Skeletal muscle satellite cell (primary cell): ENCODE data around the gene CDK5RAP2. TPM values are rescaled to one million over a fixed set of nuclear protein-coding genes. Genes with fewer than 3 reads are reported as not detected.
"Not testable (repeated sequence)": the region's sequence is repeated elsewhere in the genome, so short reads cannot be mapped to it uniquely, and the experiment has no call there.

Experiments used
- H3K27me3 ChIP-seq: 2 replicates; pipeline ENCODE4 v1.7.0; 2013; ENCODE audit warnings: low read length; ENCODE audit not compliant: control insufficient read depth, insufficient read depth
- H3K36me3 ChIP-seq: 2 replicates; pipeline ENCODE4 v1.7.0; 2013; ENCODE audit warnings: mild to moderate bottlenecking, control low read depth, low read length; ENCODE audit not compliant: insufficient read depth
- H3K4me1 ChIP-seq: 2 replicates; pipeline ENCODE4 v1.7.0; 2013; ENCODE audit warnings: low read length; ENCODE audit not compliant: control insufficient read depth, insufficient read depth
- H3K4me2 ChIP-seq: 2 replicates; pipeline ENCODE4 v1.7.0; 2013; ENCODE audit warnings: mild to moderate bottlenecking, low read length
- H3K4me3 ChIP-seq: 2 replicates; pipeline ENCODE4 v1.7.0; 2013; ENCODE audit warnings: low read length
- H3K9ac ChIP-seq: 2 replicates; pipeline ENCODE4 v1.7.0; 2013; ENCODE audit warnings: mild to moderate bottlenecking, low read depth, low read length, moderate library complexity
- H3K9me3 ChIP-seq: replicated peaks from 2 replicates; pipeline ENCODE4 v1.7.0; 2013; ENCODE audit warnings: mild to moderate bottlenecking, control low read depth, low read length
- total RNA-seq: library from RNA; depleted of rRNA; stranded (reverse); fragments of >200 nt; gene quantifications from 2 replicates; pipeline ENCODE4 v1.2.3, GENCODE V29; 2012; rRNA removed

CDK5RAP2 gene
- total RNA-seq: 34.7 and 47.1 TPM in 2 replicates

DNA sequence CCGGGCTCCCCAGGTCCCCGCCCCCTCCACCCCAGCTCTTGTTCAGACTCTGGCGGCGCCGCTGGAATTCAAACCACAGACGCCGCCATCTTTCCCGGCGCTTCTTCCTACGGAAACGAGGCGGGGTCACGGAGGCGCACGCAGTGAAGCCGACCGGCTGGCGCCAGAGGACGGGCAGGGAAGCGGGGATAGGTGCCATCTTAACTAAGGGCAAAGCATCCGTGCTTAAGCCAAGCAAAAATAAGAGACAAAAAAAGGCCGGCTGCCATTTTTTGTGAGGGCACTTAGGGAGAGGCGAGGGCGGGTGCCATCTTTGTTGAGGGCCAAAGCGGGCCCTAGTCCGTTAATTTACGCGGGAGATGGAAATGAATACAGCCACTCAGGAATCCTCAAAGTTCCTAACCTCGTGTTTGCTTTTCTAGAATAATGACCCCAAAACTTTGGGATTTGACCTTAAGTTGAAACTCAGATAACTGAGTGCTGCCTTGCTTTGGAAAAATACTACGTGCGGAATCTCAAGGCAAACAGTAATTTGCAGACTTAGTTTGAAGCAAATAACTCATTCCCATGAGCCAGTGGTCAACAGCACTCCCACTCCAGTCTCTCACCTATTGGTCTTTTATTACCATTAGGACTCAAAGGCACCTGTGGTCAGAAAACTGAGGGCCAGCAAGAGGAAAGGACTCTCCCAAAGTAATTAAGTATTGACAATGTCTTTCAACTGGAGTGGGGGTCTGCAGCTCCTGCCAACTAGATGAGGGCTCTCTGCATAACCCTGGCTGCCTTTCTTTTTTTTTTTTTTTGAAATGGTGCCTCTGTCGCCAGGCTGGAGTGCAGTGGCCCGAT lies at the start of gene CDK5RAP2:
Gene CDK5RAP2, minus strand, starts transcription at position 117 of the 846 bp plus-strand sequence. CDS start 189 bp downstream, outside the sequence.
- H3K9ac ChIP-seq: peak within 1 kb of the TSS; percentile 87
- H3K4me2 ChIP-seq: peak within 1 kb of the TSS; percentile 90
- H3K9me3 ChIP-seq: no peaks in the 10 kb centered on the region
- H3K36me3 ChIP-seq: no peaks in the 10 kb centered on the region
- H3K4me1 ChIP-seq: peaks cover 26% of the 10 kb centered on the region
- H3K27me3 ChIP-seq: no peaks in the 10 kb centered on the region
- peak within 1 kb of the TSS; percentile 80 for H3K4me3 ChIP-seq

GRCh38 chr9:120628925-120629497 lies 49.0 kb upstream of the CDK5RAP2 start:
- not testable (repeated sequence) for H3K36me3 ChIP-seq, H3K4me3 ChIP-seq, H3K27me3 ChIP-seq, H3K9ac ChIP-seq, H3K4me2 ChIP-seq, H3K9me3 ChIP-seq
- H3K4me1 ChIP-seq: peaks cover 20% of the 10 kb centered on the region

- no peaks in the 10 kb centered on the region for H3K27me3 ChIP-seq
- no peaks in the 10 kb centered on the region for H3K36me3 ChIP-seq
- H3K4me3 ChIP-seq: no peak overlapping the region
- no peaks in the 10 kb centered on the region for H3K9me3 ChIP-seq
- no peak overlapping the region for H3K4me2 ChIP-seq
- peaks cover 20% of the 10 kb centered on the region for H3K4me1 ChIP-seq
- no peak overlapping the region for H3K9ac ChIP-seq
These were observed 48.4 kb upstream of the CDK5RAP2 start for GRCh38 chr9:120628207-120628924.

DNA sequence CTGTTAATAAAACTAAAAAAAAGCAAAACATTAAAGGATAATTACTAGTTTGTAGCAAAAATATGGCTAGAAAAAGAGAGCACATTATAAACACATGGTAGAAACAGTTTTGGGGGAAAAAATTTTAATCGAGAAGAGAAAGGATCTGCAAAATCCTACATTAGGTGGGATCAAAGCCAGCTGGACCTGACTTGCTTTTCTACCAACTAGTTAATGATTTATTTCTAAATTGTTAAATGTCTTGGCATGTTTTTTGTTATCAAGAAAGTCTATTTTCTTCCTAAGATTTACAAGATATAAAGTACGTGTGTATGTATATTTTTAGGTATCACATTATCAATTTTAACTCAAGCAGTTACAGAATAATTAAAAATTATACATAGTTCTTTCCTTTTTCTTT lies 47.1 kb upstream of the CDK5RAP2 start:
- H3K9me3 ChIP-seq: no peaks in the 10 kb centered on the region

GRCh38 chr9:120626512-120626911 lies 46.5 kb upstream of the CDK5RAP2 start:
- no peak overlapping the region for H3K4me2 ChIP-seq
- H3K36me3 ChIP-seq: no peaks in the 10 kb centered on the region
- H3K27me3 ChIP-seq: no peaks in the 10 kb centered on the region
- H3K9me3 ChIP-seq: no peaks in the 10 kb centered on the region
- H3K4me1 ChIP-seq: peaks cover 20% of the 10 kb centered on the region
- no peak overlapping the region for H3K4me3 ChIP-seq
- H3K9ac ChIP-seq: no peak overlapping the region

More for the DNA sequence above, 47.1 kb upstream of the CDK5RAP2 start:
- Histone ChIP-seq H3K27me3 (no peaks in the 10 kb centered on the region), H3K4me3 (no peak overlapping the region), H3K4me1 (peaks cover 20% of the 10 kb centered on the region), H3K9ac (no peak overlapping the region), H3K36me3 (no peaks in the 10 kb centered on the region), H3K4me2 (no peak overlapping the region)

- no peak overlapping the region for H3K9ac ChIP-seq
- no peaks in the 10 kb centered on the region for H3K27me3 ChIP-seq
- no peaks in the 10 kb centered on the region for H3K36me3 ChIP-seq
- H3K9me3 ChIP-seq: no peaks in the 10 kb centered on the region
- H3K4me2 ChIP-seq: no peak overlapping the region
- H3K4me3 ChIP-seq: no peak overlapping the region
- H3K4me1 ChIP-seq: peaks cover 24% of the 10 kb centered on the region
These were observed 45.3 kb upstream of the CDK5RAP2 start for GRCh38 chr9:120625222-120625621.

DNA sequence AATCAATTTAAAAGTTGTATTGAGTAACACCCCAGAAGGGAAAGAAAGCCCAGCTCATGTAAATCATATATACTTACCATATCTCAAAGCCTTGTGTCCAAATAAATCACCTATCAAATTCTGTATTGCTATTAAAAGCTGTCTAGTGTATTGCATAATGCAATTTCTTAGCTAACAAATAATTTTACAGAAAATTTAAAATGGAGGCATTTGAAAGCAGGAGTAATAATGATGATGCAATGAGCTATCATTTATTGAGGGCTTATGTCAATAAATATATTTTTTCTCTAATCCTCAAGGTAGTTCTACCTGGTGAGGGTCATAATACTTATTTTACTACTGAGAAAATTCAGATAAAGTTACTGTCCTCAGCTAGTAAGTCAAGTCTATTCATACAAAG lies 42.8 kb upstream of the CDK5RAP2 start:
- H3K36me3 ChIP-seq: no peaks in the 10 kb centered on the region
- H3K4me3 ChIP-seq: no peak overlapping the region
- H3K4me2 ChIP-seq: no peak overlapping the region
- peaks cover 19% of the 10 kb centered on the region for H3K4me1 ChIP-seq
- H3K9me3 ChIP-seq: no peaks in the 10 kb centered on the region
- no peak overlapping the region for H3K9ac ChIP-seq
- no peaks in the 10 kb centered on the region for H3K27me3 ChIP-seq

DNA sequence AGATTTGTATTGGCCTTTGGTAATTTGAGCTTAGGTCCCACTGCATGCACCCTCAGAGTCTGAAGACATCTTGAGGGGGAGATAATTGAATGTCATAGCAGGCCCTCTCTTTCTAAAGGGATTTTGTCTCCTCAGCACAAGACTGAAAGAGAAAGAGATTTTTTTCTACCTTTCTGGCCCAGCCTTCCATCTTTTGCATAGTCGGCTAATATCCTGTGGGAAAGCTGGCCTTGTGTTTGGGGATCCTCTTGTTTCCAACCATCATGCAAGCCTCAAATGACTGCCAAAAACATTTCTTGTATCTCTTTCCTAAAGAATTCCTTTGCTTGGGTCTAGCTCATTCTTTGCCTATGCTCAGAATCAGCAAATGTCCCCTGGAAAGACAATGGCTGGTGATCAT lies 42.0 kb upstream of the CDK5RAP2 start:
- Histone ChIP-seq H3K27me3 (no peaks in the 10 kb centered on the region), H3K4me2 (no peak overlapping the region), H3K9ac (no peak overlapping the region), H3K4me3 (no peak overlapping the region), H3K9me3 (no peaks in the 10 kb centered on the region), H3K36me3 (no peaks in the 10 kb centered on the region), H3K4me1 (peaks cover 27% of the 10 kb centered on the region)

DNA sequence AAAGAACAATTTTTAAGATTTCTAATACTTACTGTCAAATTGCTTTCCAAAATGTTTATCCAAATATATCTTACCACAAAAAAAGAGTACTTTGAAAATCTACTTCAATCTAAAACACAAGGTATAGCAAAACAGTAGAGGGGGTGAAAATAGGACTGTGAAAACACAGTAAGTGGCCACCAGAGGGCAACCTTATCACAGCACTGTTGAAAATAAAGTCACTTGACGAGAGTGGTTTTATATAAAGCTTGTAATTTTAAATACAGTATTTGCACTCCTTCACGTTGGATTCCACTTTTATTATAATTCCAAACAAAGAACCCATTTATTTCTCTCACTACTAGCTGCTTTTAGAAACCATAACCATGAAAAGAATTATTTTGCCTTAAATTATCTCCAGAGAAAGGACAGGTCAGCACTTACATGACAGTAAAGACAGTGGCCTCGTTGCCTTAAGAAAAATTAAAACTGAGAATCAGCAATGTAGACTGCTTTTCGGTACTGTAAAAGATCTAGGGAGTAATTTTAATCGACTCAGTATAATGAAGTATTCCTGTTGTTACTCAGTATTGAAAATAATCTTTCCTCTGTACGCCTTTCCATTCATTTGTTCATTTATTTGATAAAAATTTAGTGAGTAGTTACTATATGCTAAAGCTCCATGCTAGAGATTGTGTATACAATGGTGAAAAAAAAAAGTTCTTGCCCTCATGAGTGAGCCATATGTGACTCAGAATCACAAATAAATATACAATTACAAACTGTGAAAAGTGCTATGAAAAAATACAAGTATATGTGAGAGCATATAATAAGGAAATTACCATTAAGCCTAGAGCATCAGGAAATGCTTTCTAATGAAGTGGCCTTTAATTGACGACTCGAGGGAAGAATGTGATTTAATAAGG lies 40.0 kb upstream of the CDK5RAP2 start:
- peak overlapping the region; percentile 48 for H3K4me2 ChIP-seq

DNA sequence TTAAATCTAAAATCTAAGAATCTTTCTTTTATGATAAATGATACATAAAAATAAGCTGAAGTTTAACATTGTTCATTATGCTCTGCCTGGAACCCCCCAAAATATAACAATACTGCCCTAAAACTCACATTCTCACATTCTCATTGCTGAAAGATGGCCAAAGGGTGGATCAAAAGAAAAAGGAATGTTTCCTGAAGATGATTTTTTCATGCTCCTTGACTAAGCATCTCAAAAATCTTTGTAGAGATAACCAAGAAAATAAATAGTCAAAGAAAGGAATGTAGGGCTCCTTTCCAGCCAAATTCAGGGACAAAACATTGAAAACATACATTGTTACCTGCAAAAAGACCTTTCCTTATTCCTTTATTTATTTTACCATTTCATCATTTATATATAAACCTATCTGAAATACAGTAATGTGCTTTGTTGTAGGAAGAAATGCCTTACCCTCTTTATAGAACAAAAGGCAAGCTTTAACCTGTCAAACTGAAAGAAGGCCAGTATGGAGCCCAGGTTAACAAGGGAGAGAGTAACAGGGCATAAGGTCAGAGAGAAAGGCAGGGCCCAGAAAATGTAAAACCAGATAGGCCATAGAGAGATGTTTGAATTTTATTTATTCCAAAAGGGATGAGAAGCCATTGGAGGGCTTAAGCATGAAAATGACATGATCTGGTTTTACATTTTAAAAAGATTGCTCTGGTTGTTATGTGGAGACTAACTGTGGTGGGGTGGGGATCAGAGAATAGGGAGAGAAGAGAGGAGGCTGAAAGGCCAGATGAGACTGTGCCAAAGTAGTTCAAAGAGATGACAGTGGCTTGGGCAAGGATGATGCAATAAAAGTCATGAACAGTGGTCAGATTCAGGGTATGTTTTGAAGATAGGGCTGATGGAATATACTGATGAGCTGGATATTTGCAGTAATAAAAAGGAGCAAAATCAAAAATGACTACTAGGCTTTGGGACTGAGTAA lies 37.3 kb upstream of the CDK5RAP2 start:
- Histone ChIP-seq H3K4me1 (peaks cover 24% of the 10 kb centered on the region), H3K4me2 (no peak overlapping the region), H3K4me3 (no peak overlapping the region), H3K36me3 (no peaks in the 10 kb centered on the region), H3K9ac (no peak overlapping the region), H3K9me3 (no peaks in the 10 kb centered on the region), H3K27me3 (no peaks in the 10 kb centered on the region)

More for the DNA sequence above, 40.0 kb upstream of the CDK5RAP2 start:
- Histone ChIP-seq H3K36me3 (no peaks in the 10 kb centered on the region), H3K9me3 (no peaks in the 10 kb centered on the region), H3K9ac (no peak overlapping the region), H3K27me3 (no peaks in the 10 kb centered on the region), H3K4me3 (no peak overlapping the region), H3K4me1 (peaks cover 26% of the 10 kb centered on the region)
